Heart left ventricle (tissue), 16 donors: Measurements from ENCODE around the gene MTIF3. TPM values are rescaled to one million over a fixed set of nuclear protein-coding genes. Genes with fewer than 3 reads are reported as not detected.

ENCODE experiments used
- ATAC-seq, 4 donors: fragments of 200-7000 bp; cut with Tn5 transposase; one replicate each; pipeline ENCODE4 v1.9.1; 2020 to 2022; ENCODE audit warnings: moderate library complexity in 4 of 4, mild to moderate bottlenecking in 3 of 4, moderate number of reproducible peaks in 1 of 4
- DNase-seq, 5 donors: peaks; one replicate each; pipeline ENCODE4 v3.0.0-alpha.2; 2020
- H3K27ac ChIP-seq, 12 donors: fragments of 200-600 bp; sonication (generic) in 4 of 12; one replicate each; pipeline versions ENCODE4 v1.5.0 to v1.8.0; 2016 to 2022; ENCODE audit warnings: mild to moderate bottlenecking in 2 of 12
- H3K27me3 ChIP-seq, 9 donors: fragments of 200-600 bp; sonication (generic) in 2 of 9; one replicate each; pipeline versions ENCODE4 v1.5.1 to v1.8.0; 2016 to 2022; ENCODE audit warnings: mild to moderate bottlenecking in 3 of 9
- H3K36me3 ChIP-seq, 9 donors: fragments of 200-600 bp; sonication (generic) in 2 of 9; one replicate each; pipeline versions ENCODE4 v1.5.0 to v1.8.0; 2018 to 2022; ENCODE audit warnings: mild to moderate bottlenecking in 2 of 9
- H3K4me1 ChIP-seq, 12 donors: fragments of 200-600 bp; sonication (generic) in 4 of 12; one replicate each; pipeline versions ENCODE4 v1.5.0 to v1.8.0; 2016 to 2022; ENCODE audit warnings: mild to moderate bottlenecking in 3 of 12
- H3K4me3 ChIP-seq, 12 donors: fragments of 200-600 bp; sonication (generic) in 4 of 12; one replicate each; pipeline versions ENCODE4 v1.5.0 to v1.8.0; 2017 to 2022; ENCODE audit warnings: mild to moderate bottlenecking in 9 of 12, moderate library complexity in 4 of 12
- H3K9me3 ChIP-seq, 12 donors: fragments of 200-600 bp; sonication (generic) in 4 of 12; one replicate each; pipeline versions ENCODE4 v1.5.0 to v1.8.0; 2016 to 2022; ENCODE audit warnings: mild to moderate bottlenecking in 1 of 12
- POLR2A ChIP-seq, 2 donors: fragments of 450-650 bp; IDR thresholded peaks; one replicate each; pipeline ENCODE4 v1.6.1; 2017; ENCODE audit warnings: antibody characterized with exemption in 2 of 2, mild to moderate bottlenecking in 2 of 2, moderate library complexity in 2 of 2
- WGBS, 4 donors: extraction: QIAGEN DNeasy Blood & Tissue Kit in 2 of 4; methylation state at CpG; one replicate each; pipeline versions ENCODE4 v1.1.5 to v1.1.7; 2013 to 2018; 5-methylcytosine and 5-hydroxymethylcytosine counted together
- intact Hi-C, 10 donors: fragments of 100-400 bp; cut with DNase I; formaldehyde crosslinking; loops; one replicate each; pipeline versions ENCODE4 v1.11.1 to v1.14.2; 2022
- polyA plus RNA-seq, 2 donors: library from polyadenylated mRNA; stranded (reverse); fragments of 200-250 nt; gene quantifications; one replicate each; pipeline ENCODE4 v1.2.3, GENCODE V29; 2013
- total RNA-seq, 9 donors: library from RNA; depleted of rRNA in 2 of 9; stranded (reverse); fragments of >200 nt in 2 of 9; fragmentation: NEBNext Ultra II Directional in 3 of 9; extraction: Animal tissue kit (Norgen Biotek cat#: 25700) in 3 of 9; gene quantifications; one replicate each; pipeline versions ENCODE4 v1.1.0 to v1.2.4, GENCODE V29; 2016 to 2023
- TF ChIP-seq, protein P1 (sequence below), 12 donors: fragments of 200-600 bp; sonication (generic) in 4 of 12; IDR thresholded peaks; one replicate each; pipeline versions ENCODE4 v1.5.0 to v1.8.0; 2018 to 2022; ENCODE audit warnings: antibody characterized with exemption in 12 of 12, mild to moderate bottlenecking in 5 of 12
- donor health status: ischemic (EF 13 %, LVEDD 7.1; RV severe dilation, severe dysfunction).
- donor health status: healthy with polysubstance abuse.
- donor health status: DM: no; HTN: yes; CAD: no.
- donor health status: DM: no; HTN: no; CAD: no.
- donor health status: ischemic (EF 25% LVEDD 6.9; RV normal size, moderate dysfunction).
- donor health status: ischemic (EF 25% LVEDD 5.7; RV mildly dilated, moderate dysfunction).
- donor health status: healthy.
- donor health status: DM: yes; HTN: yes; CAD: no.
- donor health status: ischemic (EF 35%, LVEDD 5.7; RV mildly dilated, moderate dysfunction).
- donor health status: nonischemic (EF 11% LVEDD 7.7; RV severe dilation, severe dysfunction).
- donor health status: DM: yes; HTN: yes; CAD: no.
- donor health status: PGD.
- donor health status: ischemic (EF 29% LVEDD 5.4; RV normal size, mild dysfunction).
- donor health status: nonischemic (EF 23%, LVEDD 6.1; RV moderate dilation, normal function).

The MTIF3 gene
- total and polyA plus RNA-seq, 11 donors: 101 to 257 (median 136) TPM

DNA sequence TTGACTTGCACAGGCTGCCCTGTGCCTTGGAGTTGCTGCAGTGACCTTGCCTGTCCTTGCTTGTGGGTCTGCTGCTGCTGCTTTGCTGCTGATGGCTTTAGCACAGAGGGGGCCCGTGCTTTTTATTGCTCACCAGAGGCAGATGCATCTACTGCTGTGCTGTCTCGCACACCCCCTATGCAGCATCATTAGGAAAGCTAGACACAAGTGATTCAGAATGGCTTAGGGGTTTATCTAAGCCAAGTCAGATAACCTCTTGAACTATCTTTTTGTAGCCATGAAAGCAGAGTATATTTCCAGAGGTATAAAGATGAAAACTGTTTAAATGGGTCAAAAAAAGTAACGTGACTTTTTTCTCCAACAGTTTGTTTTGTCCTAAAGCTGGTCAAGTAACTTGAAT is 18.2 kb downstream of the MTIF3 start:
- Histone ChIP-seq H3K9me3 (no peaks in the 10 kb centered on the region), H3K4me1 (peaks cover 0 to 18% (median 6%) of the 10 kb centered on the region in 12 donors), H3K4me3 (no peak overlapping the region), H3K36me3 (peaks cover 0 to 98% (median 94%) of the 10 kb centered on the region in 9 donors), H3K27me3 (no peaks in the 10 kb centered on the region), H3K27ac (no peak overlapping the region)
- intact Hi-C loops: no loop called here
- TF ChIP-seq, protein P1, sequence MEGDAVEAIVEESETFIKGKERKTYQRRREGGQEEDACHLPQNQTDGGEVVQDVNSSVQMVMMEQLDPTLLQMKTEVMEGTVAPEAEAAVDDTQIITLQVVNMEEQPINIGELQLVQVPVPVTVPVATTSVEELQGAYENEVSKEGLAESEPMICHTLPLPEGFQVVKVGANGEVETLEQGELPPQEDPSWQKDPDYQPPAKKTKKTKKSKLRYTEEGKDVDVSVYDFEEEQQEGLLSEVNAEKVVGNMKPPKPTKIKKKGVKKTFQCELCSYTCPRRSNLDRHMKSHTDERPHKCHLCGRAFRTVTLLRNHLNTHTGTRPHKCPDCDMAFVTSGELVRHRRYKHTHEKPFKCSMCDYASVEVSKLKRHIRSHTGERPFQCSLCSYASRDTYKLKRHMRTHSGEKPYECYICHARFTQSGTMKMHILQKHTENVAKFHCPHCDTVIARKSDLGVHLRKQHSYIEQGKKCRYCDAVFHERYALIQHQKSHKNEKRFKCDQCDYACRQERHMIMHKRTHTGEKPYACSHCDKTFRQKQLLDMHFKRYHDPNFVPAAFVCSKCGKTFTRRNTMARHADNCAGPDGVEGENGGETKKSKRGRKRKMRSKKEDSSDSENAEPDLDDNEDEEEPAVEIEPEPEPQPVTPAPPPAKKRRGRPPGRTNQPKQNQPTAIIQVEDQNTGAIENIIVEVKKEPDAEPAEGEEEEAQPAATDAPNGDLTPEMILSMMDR (IDR thresholded peaks at IDR 0.05): no peak
- TF ChIP-seq POLR2A (IDR thresholded peaks at IDR 0.05): no peak
- 66 to 76% (median 74%) methylated on average over 3 of the region's 3 CpGs for WGBS, 4 donors
- ATAC-seq (peak in 1 of 4 donors; percentile 33), DNase-seq (no peak)

DNA sequence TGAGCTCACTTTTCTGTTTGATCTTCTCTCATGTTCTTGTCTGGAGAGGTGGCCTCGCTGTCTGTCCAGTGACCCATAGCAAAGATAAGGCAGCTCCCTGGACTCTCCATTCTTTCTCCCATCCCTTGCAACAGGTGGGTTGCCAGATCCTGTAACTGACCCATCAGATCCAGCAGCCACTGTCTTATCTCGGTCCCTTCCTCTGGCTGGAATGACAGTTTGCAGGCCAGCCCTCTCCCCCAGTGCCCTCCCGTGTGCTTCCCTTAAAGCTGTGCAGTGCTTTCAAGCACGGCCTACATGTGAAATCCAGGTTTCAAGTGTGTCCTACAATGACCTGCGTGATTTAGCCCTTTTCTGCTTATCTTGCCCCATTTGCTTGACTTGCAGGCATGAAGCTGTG is 22.2 kb downstream of the MTIF3 start:
- peaks cover 0 to 61% (median 54%) of the 10 kb centered on the region in 9 donors for H3K36me3 ChIP-seq
- DNase-seq (no peak), ATAC-seq (no peak)
- H3K27ac ChIP-seq: peak overlapping the region in 2 of 12 donors; percentile 91 to 96
- 84 to 88% (median 86%) methylated on average over 5 of the region's 5 CpGs for WGBS, 4 donors
- TF ChIP-seq, protein P1 (IDR thresholded peaks at IDR 0.05): no peak
- TF ChIP-seq POLR2A (IDR thresholded peaks at IDR 0.05): no peak
- H3K27me3 ChIP-seq: no peaks in the 10 kb centered on the region
- H3K4me3 ChIP-seq: no peak overlapping the region
- intact Hi-C loops: loop anchor here in 3 of 10 donors (10.0 kb wide), 2 partner anchors 163 to 197 kb away; partner anchors contain the start of genes LNX2 (in 2 of the 3) and POLR1D (in 2 of the 3)
- H3K9me3 ChIP-seq: no peaks in the 10 kb centered on the region
- peaks cover 5 to 48% (median 34%) of the 10 kb centered on the region in 12 donors for H3K4me1 ChIP-seq

DNA sequence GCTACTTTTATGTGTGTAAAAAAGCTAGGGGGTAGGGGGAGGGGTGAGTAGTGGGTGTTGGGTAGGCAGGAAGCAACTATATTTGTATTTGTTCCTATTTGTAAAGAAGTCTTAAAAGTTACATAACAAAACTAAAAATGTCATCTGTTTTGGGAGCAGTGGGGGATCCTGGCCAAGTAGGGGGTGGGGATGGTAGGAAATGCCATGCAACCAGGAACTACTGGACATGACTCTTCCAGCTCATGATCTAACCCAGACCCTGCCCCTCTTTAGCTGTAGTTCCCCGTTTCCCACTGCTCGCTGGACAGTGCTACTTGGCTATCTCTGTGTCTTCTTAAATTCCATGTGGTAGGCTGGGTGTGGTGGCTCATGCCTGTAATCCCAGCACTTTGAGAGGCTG is 22.7 kb downstream of the MTIF3 start:
- DNase-seq: no peak
- intact Hi-C loops: loop anchor here in 3 of 10 donors (2.0 to 10.0 kb wide), 3 partner anchors 21 to 197 kb away; partner anchors contain the start of genes LNX2 (in 2 of the 3) and POLR1D (in 2 of the 3)
- peak overlapping the region in 4 of 12 donors; percentile 16 to 96 (median 64) for H3K27ac ChIP-seq

More for the DNA sequence above, 22.7 kb downstream of the MTIF3 start:
- ATAC-seq: no peak
- H3K9me3 ChIP-seq: no peaks in the 10 kb centered on the region
- 72 to 89% (median 85%) methylated on average over 2 of the region's 2 CpGs for WGBS, 4 donors
- peaks cover 5 to 48% (median 34%) of the 10 kb centered on the region in 12 donors for H3K4me1 ChIP-seq
- TF ChIP-seq POLR2A (IDR thresholded peaks at IDR 0.05): no peak
- TF ChIP-seq, protein P1 (IDR thresholded peaks at IDR 0.05): no peak
- H3K36me3 ChIP-seq: peaks cover 0 to 56% (median 49%) of the 10 kb centered on the region in 9 donors
- H3K27me3 ChIP-seq: no peaks in the 10 kb centered on the region
- peak overlapping the region in 1 of 12 donors; percentile 89 for H3K4me3 ChIP-seq
